HEK293 (cell line): ENCODE results near the gene FAH.

Source experiments
- MYNN ChIP-seq: fragments of 450-650 bp; formaldehyde crosslinking; IDR thresholded peaks from 2 replicates; pipeline ENCODE4 v1.5.1; 2016; ENCODE audit warnings: missing biosample characterization, missing genetic modification characterization, borderline replicate concordance
- TRIM28 ChIP-seq: IDR thresholded peaks from 2 replicates; pipeline ENCODE4 v1.6.1; 2011; ENCODE audit warnings: low read length, control low read depth, borderline replicate concordance
- ZNF274 ChIP-seq, 2 experiments: fragments of 200-500 bp in 1 of 2; fragments of 450-650 bp in 1 of 2; sonication (Bioruptor generic) in 1 of 2; formaldehyde crosslinking in 1 of 2; IDR thresholded peaks; 2 replicates each; pipeline versions ENCODE4 v1.5.1 to v1.6.1; 2014 to 2016; ENCODE audit warnings: borderline replicate concordance in 1 of 2, inconsistent platforms in 1 of 2, low read length in 1 of 2, missing biosample characterization in 1 of 2, missing genetic modification characterization in 1 of 2
- TF ChIP-seq, protein P1 (sequence below): fragments of 450-650 bp; formaldehyde crosslinking; IDR thresholded peaks from 2 replicates; pipeline ENCODE4 v1.5.1; 2016; ENCODE audit warnings: missing biosample characterization, missing genetic modification characterization

- TF ChIP-seq, protein P1, sequence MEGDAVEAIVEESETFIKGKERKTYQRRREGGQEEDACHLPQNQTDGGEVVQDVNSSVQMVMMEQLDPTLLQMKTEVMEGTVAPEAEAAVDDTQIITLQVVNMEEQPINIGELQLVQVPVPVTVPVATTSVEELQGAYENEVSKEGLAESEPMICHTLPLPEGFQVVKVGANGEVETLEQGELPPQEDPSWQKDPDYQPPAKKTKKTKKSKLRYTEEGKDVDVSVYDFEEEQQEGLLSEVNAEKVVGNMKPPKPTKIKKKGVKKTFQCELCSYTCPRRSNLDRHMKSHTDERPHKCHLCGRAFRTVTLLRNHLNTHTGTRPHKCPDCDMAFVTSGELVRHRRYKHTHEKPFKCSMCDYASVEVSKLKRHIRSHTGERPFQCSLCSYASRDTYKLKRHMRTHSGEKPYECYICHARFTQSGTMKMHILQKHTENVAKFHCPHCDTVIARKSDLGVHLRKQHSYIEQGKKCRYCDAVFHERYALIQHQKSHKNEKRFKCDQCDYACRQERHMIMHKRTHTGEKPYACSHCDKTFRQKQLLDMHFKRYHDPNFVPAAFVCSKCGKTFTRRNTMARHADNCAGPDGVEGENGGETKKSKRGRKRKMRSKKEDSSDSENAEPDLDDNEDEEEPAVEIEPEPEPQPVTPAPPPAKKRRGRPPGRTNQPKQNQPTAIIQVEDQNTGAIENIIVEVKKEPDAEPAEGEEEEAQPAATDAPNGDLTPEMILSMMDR (tag by site-specific recombination): no peak
- TF ChIP-seq ZNF274 (IDR thresholded peaks at IDR 0.05; ENCODE audit: low read length) (no peak), ZNF274 (tag by site-specific recombination; IDR thresholded peaks at IDR 0.05; ENCODE audit: borderline replicate concordance) (no peak), TRIM28 (no peak), MYNN (tag by site-specific recombination) (no peak)
Measured at GRCh38 chr15:80182611-80183261, 29.9 kb downstream of the FAH start.
